WTC11 (cell line): ENCODE data around the gene UMODL1. TPM values are rescaled to one million over a fixed set of nuclear protein-coding genes. Genes with fewer than 3 reads are reported as not detected.

ENCODE experiments used
- ATAC-seq: fragments of 200-7000 bp; cut with Tn5 transposase; 2 replicates; pipeline ENCODE4 v1.10.0; 2021; ENCODE audit warnings: mild to moderate bottlenecking, moderate library complexity
- CTCF ChIA-PET: fragments of 300-600 bp; sonication (Branson Sonifier 250); formaldehyde crosslinking; loops from one replicate; lab custom pipeline; 2021; ENCODE audit warnings: antibody characterized with exemption; lab: Charles Lee
- POLR2A ChIA-PET: fragments of 350-600 bp; sonication (Branson Sonifier 250); formaldehyde crosslinking; loops from one replicate; lab custom pipeline; 2021; ENCODE audit warnings: antibody characterized with exemption; lab: Charles Lee
- DNase-seq: peaks from one replicate; pipeline ENCODE4 v3.0.0; 2021; ENCODE audit warnings: low spot score
- H3K27ac Mint-ChIP-seq: 2 replicates; pipeline ENCODE4 v1.8.0; 2021; ENCODE audit warnings: mixed read lengths
- H3K27me3 Mint-ChIP-seq: 2 replicates; pipeline ENCODE4 v1.8.0; 2021; ENCODE audit warnings: low read depth, mild to moderate bottlenecking, moderate library complexity, mixed read lengths
- H3K36me3 Mint-ChIP-seq: 2 replicates; pipeline ENCODE4 v1.8.0; 2021; ENCODE audit warnings: mixed read lengths
- H3K4me1 Mint-ChIP-seq: 2 replicates; pipeline ENCODE4 v1.8.0; 2022; ENCODE audit warnings: mixed read lengths
- H3K4me3 Mint-ChIP-seq: 2 replicates; pipeline ENCODE4 v1.8.0; 2021; ENCODE audit warnings: mild to moderate bottlenecking, moderate library complexity, mixed read lengths
- H3K9me3 Mint-ChIP-seq: 2 replicates; pipeline ENCODE4 v1.8.0; 2021; ENCODE audit warnings: mixed read lengths
- AFF4 ChIP-seq: sonication (generic); formaldehyde crosslinking; IDR thresholded peaks from 2 replicates; pipeline ENCODE4 v1.8.1; 2023; ENCODE audit warnings: mild to moderate bottlenecking, missing genetic modification reagents, borderline replicate concordance
- CREM ChIP-seq: sonication (generic); formaldehyde crosslinking; IDR thresholded peaks from 2 replicates; pipeline ENCODE4 v1.8.1; 2022; ENCODE audit warnings: mild to moderate bottlenecking, missing genetic modification reagents, moderate library complexity
- CTCF ChIP-seq: fragments of 200-600 bp; IDR thresholded peaks from 2 replicates; pipeline ENCODE4 v1.8.0; 2022; ENCODE audit warnings: antibody characterized with exemption
- ESRRA ChIP-seq: sonication (generic); formaldehyde crosslinking; IDR thresholded peaks from 2 replicates; pipeline ENCODE4 v1.8.1; 2022; ENCODE audit warnings: mild to moderate bottlenecking, missing genetic modification reagents, borderline replicate concordance
- GTF2I ChIP-seq: fragments of 250-450 bp; sonication (Bioruptor Pico); conservative IDR thresholded peaks from 2 replicates; pipeline ENCODE4 v1.4.0; 2021; ENCODE audit warnings: mild to moderate bottlenecking
- HMGXB4 ChIP-seq: sonication (generic); formaldehyde crosslinking; IDR thresholded peaks from 2 replicates; pipeline ENCODE4 v1.8.1; 2023; ENCODE audit warnings: mild to moderate bottlenecking, moderate library complexity, missing genetic modification reagents
- JUN ChIP-seq: sonication (generic); formaldehyde crosslinking; IDR thresholded peaks from 2 replicates; pipeline ENCODE4 v1.8.0; 2023; ENCODE audit warnings: mild to moderate bottlenecking, missing genetic modification reagents
- MLX ChIP-seq: sonication (generic); formaldehyde crosslinking; IDR thresholded peaks from 2 replicates; pipeline ENCODE4 v1.8.1; 2023; ENCODE audit warnings: mild to moderate bottlenecking, missing genetic modification reagents, moderate library complexity
- OVOL2 ChIP-seq: fragments of 250-450 bp; sonication (Bioruptor Pico); IDR thresholded peaks from 2 replicates; pipeline ENCODE4 v1.9.0; 2021; ENCODE audit warnings: mild to moderate bottlenecking, borderline replicate concordance
- TP53 ChIP-seq: sonication (generic); formaldehyde crosslinking; IDR thresholded peaks from 2 replicates; pipeline ENCODE4 v1.8.1; 2023; ENCODE audit warnings: mild to moderate bottlenecking, missing genetic modification reagents
- ZBTB43 ChIP-seq: sonication (generic); formaldehyde crosslinking; IDR thresholded peaks from 2 replicates; pipeline ENCODE4 v1.8.1; 2023; ENCODE audit warnings: mild to moderate bottlenecking, missing genetic modification reagents
- ZMAT4 ChIP-seq: fragments of 250-450 bp; sonication (Bioruptor Pico); IDR thresholded peaks from 2 replicates; pipeline ENCODE4 v1.9.0; 2021; ENCODE audit warnings: mild to moderate bottlenecking
- ZNF232 ChIP-seq: sonication (generic); formaldehyde crosslinking; IDR thresholded peaks from 2 replicates; pipeline ENCODE4 v1.8.0; 2022; ENCODE audit warnings: mild to moderate bottlenecking, missing genetic modification reagents
- ZNF317 ChIP-seq: sonication (generic); formaldehyde crosslinking; IDR thresholded peaks from 2 replicates; pipeline ENCODE4 v1.8.1; 2023; ENCODE audit warnings: low read depth, mild to moderate bottlenecking, moderate library complexity, missing genetic modification reagents, borderline replicate concordance
- ZNF671 ChIP-seq: fragments of 250-450 bp; sonication (Bioruptor Pico); IDR thresholded peaks from 2 replicates; pipeline ENCODE4 v1.8.0; 2021; ENCODE audit warnings: mild to moderate bottlenecking
- total RNA-seq: library from RNA; stranded (reverse); gene quantifications from 3 replicates; pipeline ENCODE4 v1.2.3, GENCODE V29; 2021

UMODL1 gene
- total RNA-seq, 1 experiment from 2014 or later = not detected

GRCh38 chr21:42165901-42166300 is 94.8 kb downstream of the UMODL1 start (continued):
- no peak for TF ChIP-seq HMGXB4 (CRISPR knock-in tag)
- TF ChIP-seq ZNF232 (CRISPR knock-in tag) = no peak
- TF ChIP-seq ZNF671 (CRISPR knock-in tag) = no peak
- TF ChIP-seq GTF2I = no peak
- no peak for TF ChIP-seq CREM
- no peak for TF ChIP-seq JUN
- no peak for TF ChIP-seq CTCF
- TF ChIP-seq ZMAT4 (CRISPR knock-in tag) = no peak
- no peak for TF ChIP-seq OVOL2
- no peak for TF ChIP-seq ZBTB43 (CRISPR knock-in tag)
- TF ChIP-seq TP53 (CRISPR knock-in tag) = no peak
- TF ChIP-seq ZNF317 (CRISPR knock-in tag) = no peak
- no peak for TF ChIP-seq AFF4 (CRISPR knock-in tag)
- TF ChIP-seq MLX = no peak

- CTCF ChIA-PET = no interaction called here
- no peaks in the 10 kb centered on the region for H3K4me1 Mint-ChIP-seq
- no peak for ATAC-seq
These were observed 98.6 kb downstream of the UMODL1 start for GRCh38 chr21:42169758-42170157.

More at GRCh38 chr21:42169758-42170157, 98.6 kb downstream of the UMODL1 start:
- no peak for DNase-seq
- POLR2A ChIA-PET = no interaction called here
- no peaks in the 10 kb centered on the region for H3K36me3 Mint-ChIP-seq
- H3K27ac Mint-ChIP-seq = no peak overlapping the region
- no peak for TF ChIP-seq ESRRA (CRISPR knock-in tag)
- TF ChIP-seq, all 79 proteins: peak for 0
- peaks cover 2% of the 10 kb centered on the region; the same call in 1 of the 2 replicates for H3K27me3 Mint-ChIP-seq
- H3K4me3 Mint-ChIP-seq = no peak overlapping the region
- H3K9me3 Mint-ChIP-seq = peaks cover 9% of the 10 kb centered on the region
